ENCODE measurements around the gene LENG8.

The LENG8 gene

GRCh38 chr19:54451331-54451871 is 2.4 kb downstream of the LENG8 start:
- Histone ChIP-seq H3K27me3 (ENCODE audit: control insufficient read depth, insufficient read depth, low read length) (no peaks in the 10 kb centered on the region), H3K27ac (ENCODE audit: low read length) (no peak overlapping the region), H3K36me3 (ENCODE audit: control insufficient read depth, low read depth, low read length) (peaks cover 53% of the 10 kb centered on the region), H3K9ac (ENCODE audit: low read length) (no peak overlapping the region), H3K4me3 (ENCODE audit: low read length) (no peak overlapping the region), H3K9me3 (ENCODE audit: control insufficient read depth, low read depth, low read length) (no peaks in the 10 kb centered on the region), H3K4me1 (ENCODE audit: control insufficient read depth, low read depth, low read length) (peaks cover 5% of the 10 kb centered on the region)

DNA sequence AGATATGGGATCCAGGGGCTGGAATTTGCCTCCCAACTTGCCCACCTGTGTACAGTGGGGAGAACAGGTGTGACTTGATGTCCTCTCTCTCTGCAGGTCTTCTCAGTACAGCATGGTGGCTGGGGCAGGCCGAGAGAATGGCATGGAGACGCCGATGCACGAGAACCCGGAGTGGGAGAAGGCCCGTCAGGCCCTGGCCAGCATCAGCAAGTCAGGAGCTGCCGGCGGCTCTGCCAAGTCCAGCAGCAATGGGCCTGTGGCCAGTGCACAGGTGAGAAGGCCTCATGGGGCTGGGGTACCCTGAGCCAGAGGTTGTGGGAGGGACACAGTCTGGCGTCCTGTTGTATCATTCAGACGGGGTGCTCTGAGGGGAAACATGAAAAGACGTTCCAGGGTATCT is 3.0 kb downstream of the LENG8 start:
- Histone ChIP-seq H3K4me3 (ENCODE audit: low read length) (no peak overlapping the region), H3K27me3 (ENCODE audit: control insufficient read depth, insufficient read depth, low read length) (no peaks in the 10 kb centered on the region), H3K9me3 (ENCODE audit: control insufficient read depth, low read depth, low read length) (no peaks in the 10 kb centered on the region), H3K27ac (ENCODE audit: low read length) (no peak overlapping the region), H3K4me1 (ENCODE audit: control insufficient read depth, low read depth, low read length) (peaks cover 5% of the 10 kb centered on the region), H3K9ac (ENCODE audit: low read length) (no peak overlapping the region), H3K36me3 (ENCODE audit: control insufficient read depth, low read depth, low read length) (peaks cover 59% of the 10 kb centered on the region)

DNA sequence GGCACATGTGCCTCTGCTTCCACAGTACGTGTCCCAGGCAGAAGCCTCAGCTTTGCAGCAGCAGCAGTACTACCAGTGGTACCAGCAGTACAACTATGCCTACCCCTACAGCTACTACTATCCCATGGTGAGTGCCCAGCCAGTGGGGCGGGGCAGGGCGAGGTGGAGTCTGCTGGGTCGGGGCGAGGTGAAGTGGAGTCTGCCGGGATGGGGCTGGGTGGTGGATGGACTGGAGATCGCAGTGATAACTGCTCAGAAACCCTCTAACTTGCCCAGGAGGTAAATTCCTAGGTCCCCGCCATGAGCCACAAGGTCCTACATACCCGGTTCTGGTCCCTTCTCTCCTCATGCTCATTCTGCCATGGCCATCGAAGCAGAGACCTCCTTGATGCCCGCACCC is 3.6 kb downstream of the LENG8 start:
- H3K36me3 ChIP-seq (ENCODE audit: control insufficient read depth, low read depth, low read length): peaks cover 63% of the 10 kb centered on the region
- H3K27me3 ChIP-seq (ENCODE audit: control insufficient read depth, insufficient read depth, low read length): no peaks in the 10 kb centered on the region
- no peak overlapping the region for H3K27ac ChIP-seq (ENCODE audit: low read length)
- peaks cover 5% of the 10 kb centered on the region for H3K4me1 ChIP-seq (ENCODE audit: control insufficient read depth, low read depth, low read length)
- no peak overlapping the region for H3K4me3 ChIP-seq (ENCODE audit: low read length)
- H3K9ac ChIP-seq (ENCODE audit: low read length): no peak overlapping the region
- H3K9me3 ChIP-seq (ENCODE audit: control insufficient read depth, low read depth, low read length): no peaks in the 10 kb centered on the region

- Histone ChIP-seq H3K27ac (ENCODE audit: low read length) (no peak overlapping the region), H3K4me1 (ENCODE audit: control insufficient read depth, low read depth, low read length) (peaks cover 5% of the 10 kb centered on the region), H3K4me3 (ENCODE audit: low read length) (no peak overlapping the region), H3K9ac (ENCODE audit: low read length) (no peak overlapping the region), H3K9me3 (ENCODE audit: control insufficient read depth, low read depth, low read length) (no peaks in the 10 kb centered on the region), H3K36me3 (ENCODE audit: control insufficient read depth, low read depth, low read length) (peaks cover 79% of the 10 kb centered on the region), H3K27me3 (ENCODE audit: control insufficient read depth, insufficient read depth, low read length) (no peaks in the 10 kb centered on the region)
Measured at GRCh38 chr19:54453921-54454780, 5.2 kb downstream of the LENG8 start.

GRCh38 chr19:54454781-54455675 is 6.0 kb downstream of the LENG8 start:
- no peaks in the 10 kb centered on the region for H3K9me3 ChIP-seq (ENCODE audit: control insufficient read depth, low read depth, low read length)
- peaks cover 87% of the 10 kb centered on the region for H3K36me3 ChIP-seq (ENCODE audit: control insufficient read depth, low read depth, low read length)
- H3K27ac ChIP-seq (ENCODE audit: low read length): no peak overlapping the region

DNA sequence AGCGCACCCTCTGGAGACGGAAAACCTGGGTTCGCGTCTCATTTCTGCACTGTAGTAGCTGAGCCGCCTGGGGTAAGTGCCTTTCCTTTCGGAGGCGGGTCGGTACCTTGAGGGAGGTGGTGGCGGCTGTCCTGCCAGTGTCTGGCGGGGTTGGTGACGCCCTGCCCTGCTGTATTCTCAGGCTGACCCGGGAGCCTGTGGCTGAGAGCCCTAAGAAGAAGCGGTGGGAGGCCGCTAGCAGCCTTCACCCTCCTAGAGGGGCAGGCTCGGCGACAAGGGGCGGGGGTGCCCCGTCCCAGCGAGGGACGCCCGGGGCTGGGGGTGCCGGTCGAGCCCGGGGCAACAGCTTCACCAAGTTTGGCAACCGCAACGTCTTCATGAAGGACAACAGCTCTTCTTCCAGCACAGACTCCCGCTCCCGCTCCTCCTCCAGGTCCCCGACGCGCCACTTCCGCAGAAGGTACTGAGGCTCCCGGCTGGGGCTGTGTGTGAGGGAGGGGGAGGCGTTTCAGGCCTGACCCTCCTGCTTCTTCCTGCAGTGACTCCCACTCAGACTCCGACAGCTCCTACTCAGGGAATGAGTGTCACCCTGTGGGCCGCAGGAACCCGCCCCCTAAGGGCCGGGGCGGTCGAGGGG is 6.9 kb downstream of the LENG8 start:
- H3K9ac ChIP-seq (ENCODE audit: low read length): no peak overlapping the region
- H3K9me3 ChIP-seq (ENCODE audit: control insufficient read depth, low read depth, low read length): no peaks in the 10 kb centered on the region
- no peak overlapping the region for H3K27ac ChIP-seq (ENCODE audit: low read length)
- H3K36me3 ChIP-seq (ENCODE audit: control insufficient read depth, low read depth, low read length): peaks cover 89% of the 10 kb centered on the region
- H3K4me1 ChIP-seq (ENCODE audit: control insufficient read depth, low read depth, low read length): no peaks in the 10 kb centered on the region
- H3K4me3 ChIP-seq (ENCODE audit: low read length): no peak overlapping the region
- H3K27me3 ChIP-seq (ENCODE audit: control insufficient read depth, insufficient read depth, low read length): no peaks in the 10 kb centered on the region

More at GRCh38 chr19:54454781-54455675, 6.0 kb downstream of the LENG8 start:
- no peak overlapping the region for H3K9ac ChIP-seq (ENCODE audit: low read length)
- H3K4me3 ChIP-seq (ENCODE audit: low read length): no peak overlapping the region
- H3K27me3 ChIP-seq (ENCODE audit: control insufficient read depth, insufficient read depth, low read length): no peaks in the 10 kb centered on the region
- H3K4me1 ChIP-seq (ENCODE audit: control insufficient read depth, low read depth, low read length): peaks cover 5% of the 10 kb centered on the region

GRCh38 chr19:54456423-54457373 is 7.7 kb downstream of the LENG8 start:
- Histone ChIP-seq H3K27me3 (ENCODE audit: control insufficient read depth, insufficient read depth, low read length) (no peaks in the 10 kb centered on the region), H3K9ac (ENCODE audit: low read length) (no peak overlapping the region), H3K4me3 (ENCODE audit: low read length) (no peak overlapping the region)

GRCh38 chr19:54457773-54458647 is 9.0 kb downstream of the LENG8 start:
- H3K9me3 ChIP-seq (ENCODE audit: control insufficient read depth, low read depth, low read length): no peaks in the 10 kb centered on the region
- no peaks in the 10 kb centered on the region for H3K4me1 ChIP-seq (ENCODE audit: control insufficient read depth, low read depth, low read length)
- H3K9ac ChIP-seq (ENCODE audit: low read length): no peak overlapping the region
- no peaks in the 10 kb centered on the region for H3K27me3 ChIP-seq (ENCODE audit: control insufficient read depth, insufficient read depth, low read length)
- no peak overlapping the region for H3K4me3 ChIP-seq (ENCODE audit: low read length)
- H3K36me3 ChIP-seq (ENCODE audit: control insufficient read depth, low read depth, low read length): peaks cover 81% of the 10 kb centered on the region
- no peak overlapping the region for H3K27ac ChIP-seq (ENCODE audit: low read length)

More at GRCh38 chr19:54456423-54457373, 7.7 kb downstream of the LENG8 start:
- H3K4me1 ChIP-seq (ENCODE audit: control insufficient read depth, low read depth, low read length): no peaks in the 10 kb centered on the region
- H3K27ac ChIP-seq (ENCODE audit: low read length): no peak overlapping the region
- H3K36me3 ChIP-seq (ENCODE audit: control insufficient read depth, low read depth, low read length): peaks cover 88% of the 10 kb centered on the region
- no peaks in the 10 kb centered on the region for H3K9me3 ChIP-seq (ENCODE audit: control insufficient read depth, low read depth, low read length)

- H3K27ac ChIP-seq (ENCODE audit: low read length): no peak overlapping the region
- no peaks in the 10 kb centered on the region for H3K27me3 ChIP-seq (ENCODE audit: control insufficient read depth, insufficient read depth, low read length)
- H3K9ac ChIP-seq (ENCODE audit: low read length): no peak overlapping the region
- no peak overlapping the region for H3K4me3 ChIP-seq (ENCODE audit: low read length)
- no peaks in the 10 kb centered on the region for H3K9me3 ChIP-seq (ENCODE audit: control insufficient read depth, low read depth, low read length)
- peaks cover 74% of the 10 kb centered on the region for H3K36me3 ChIP-seq (ENCODE audit: control insufficient read depth, low read depth, low read length)
- no peaks in the 10 kb centered on the region for H3K4me1 ChIP-seq (ENCODE audit: control insufficient read depth, low read depth, low read length)
Measured at GRCh38 chr19:54458648-54459281, 9.8 kb downstream of the LENG8 start.
